T-cell (primary cell): Measurements from ENCODE around the gene GABBR2. TPM values are rescaled to one million over a fixed set of nuclear protein-coding genes. Genes with fewer than 3 reads are reported as not detected.

Experiments
- ATAC-seq, 4 experiments: fragments of 200-7000 bp in 3 of 4; fragments of 150-1000 bp in 1 of 4; cut with Tn5 transposase; replicated peaks in 1 of 4; 1 replicate in 3 of 4; 2 replicates in 1 of 4; pipeline ENCODE4 v1.10.0; 2021; ENCODE audit warnings: moderate library complexity in 3 of 4, mild to moderate bottlenecking in 2 of 4, moderate number of reproducible peaks in 1 of 4
- CTCF ChIA-PET, 2 donors: fragments of 300-600 bp; sonication (Branson Sonifier 250); formaldehyde crosslinking; loops; one replicate each; lab custom pipeline; 2022; ENCODE audit warnings: antibody characterized with exemption in 2 of 2; lab: Charles Lee
- POLR2A ChIA-PET, 2 donors: fragments of 300-600 bp; sonication (Branson Sonifier 250); formaldehyde crosslinking; loops; one replicate each; lab custom pipeline; 2022; ENCODE audit warnings: antibody characterized with exemption in 2 of 2; lab: Charles Lee
- DNase-seq, 35 experiments: peaks; one replicate each; pipeline versions ENCODE4 v3.0.0 to v3.0.0-alpha.2; 2013 to 2023
- H3K27ac ChIP-seq: one replicate; pipeline ENCODE4 v1.5.1; 2013; ENCODE audit warnings: low read length
- H3K27me3 ChIP-seq, 2 experiments: replicated peaks in 1 of 2; 1 replicate in 1 of 2; 2 replicates in 1 of 2; pipeline versions ENCODE4 v1.6.1 to v1.7.0; 2013; ENCODE audit warnings: low read length in 1 of 2, mixed read lengths in 1 of 2; ENCODE audit not compliant: control insufficient read depth in 2 of 2, insufficient read depth in 2 of 2; ENCODE audit errors: extremely low read depth in 1 of 2
- H3K36me3 ChIP-seq, 2 donors: 1 replicate in 1 of 2; 2 replicates in 1 of 2; pipeline versions ENCODE4 v1.6.1 to v1.7.0; 2013; ENCODE audit warnings: low read length in 1 of 2; ENCODE audit not compliant: control insufficient read depth in 2 of 2, insufficient read depth in 1 of 2; ENCODE audit errors: extremely low read depth in 1 of 2
- H3K4me1 ChIP-seq, 2 experiments: 1 replicate in 1 of 2; 2 replicates in 1 of 2; pipeline versions ENCODE4 v1.6.1 to v1.7.0; 2013; ENCODE audit warnings: low read length in 2 of 2, mixed read lengths in 1 of 2; ENCODE audit not compliant: insufficient read depth in 2 of 2, control insufficient read depth in 1 of 2; ENCODE audit errors: extremely low read depth in 1 of 2
- H3K4me3 ChIP-seq, 2 donors: 1 replicate in 1 of 2; 2 replicates in 1 of 2; pipeline versions ENCODE4 v1.5.1 to v1.7.0; 2013; ENCODE audit warnings: mild to moderate bottlenecking in 2 of 2, low read length in 1 of 2, moderate library complexity in 1 of 2; ENCODE audit not compliant: control insufficient read depth in 1 of 2; ENCODE audit errors: extremely low read depth in 1 of 2
- H3K9me3 ChIP-seq: 2 replicates; pipeline ENCODE4 v1.7.0; 2013
- H3K27ac Mint-ChIP-seq, 2 donors: one replicate each; pipeline ENCODE4 v1.8.0; 2020 to 2021; ENCODE audit warnings: mild to moderate bottlenecking in 2 of 2, mixed read lengths in 2 of 2
- H3K27me3 Mint-ChIP-seq, 2 donors: one replicate each; pipeline ENCODE4 v1.8.0; 2021 to 2022; ENCODE audit warnings: mixed read lengths in 2 of 2
- H3K36me3 Mint-ChIP-seq: one replicate; pipeline ENCODE4 v1.8.0; 2021; ENCODE audit warnings: mixed read lengths
- H3K4me1 Mint-ChIP-seq, 3 donors: one replicate each; pipeline ENCODE4 v1.8.0; 2020 to 2022; ENCODE audit warnings: mixed read lengths in 3 of 3, mild to moderate bottlenecking in 1 of 3
- H3K4me3 Mint-ChIP-seq, 3 donors: one replicate each; pipeline ENCODE4 v1.8.0; 2020 to 2022; ENCODE audit warnings: mild to moderate bottlenecking in 3 of 3, mixed read lengths in 3 of 3, moderate library complexity in 3 of 3
- H3K9me3 Mint-ChIP-seq, 3 donors: one replicate each; pipeline ENCODE4 v1.8.0; 2020 to 2022; ENCODE audit warnings: mixed read lengths in 3 of 3
- WGBS: methylation state at CpG from one replicate; pipeline ENCODE4 v1.1.5; 2013; ENCODE audit warnings: missing lambda C conversion rate; ENCODE audit not compliant: insufficient coverage; 5-methylcytosine and 5-hydroxymethylcytosine counted together
- total RNA-seq, 35 experiments: library from RNA in 6 of 35; stranded (reverse) in 6 of 35; fragments of 120-200 nt in 1 of 35; gene quantifications; one replicate each; pipeline versions ENCODE4 v1.2.1 to v1.2.4 and lab custom pipeline; 2013 to 2026

GABBR2 gene
- total RNA-seq, 5 donors from 2014 or later (not counting 1 experiment from before 2014, with no cell fraction given) = 0.03 TPM; not detected in 4

GRCh38 chr9:98607787-98608186, 100.9 kb downstream of the GABBR2 start:
- Mint-ChIP-seq H3K27me3 (peaks cover 4 to 12% of the 10 kb centered on the region in 2 donors), H3K9me3 (no peaks in the 10 kb centered on the region), H3K36me3 (no peaks in the 10 kb centered on the region), H3K27ac (no peak overlapping the region), H3K4me1 (no peaks in the 10 kb centered on the region), H3K4me3 (no peak overlapping the region)
- ChIA-PET POLR2A (no interaction called here), CTCF (no interaction called here)
- 100% methylated on average over 2 of the region's 7 CpGs for WGBS
- H3K36me3 ChIP-seq = no peaks in the 10 kb centered on the region
- H3K4me3 ChIP-seq = no peak overlapping the region
- peaks cover 0 to 17% of the 10 kb centered on the region in 2 experiments for H3K27me3 ChIP-seq
- no peak overlapping the region for H3K27ac ChIP-seq
- no peak for ATAC-seq
- no peak for DNase-seq
- no peaks in the 10 kb centered on the region for H3K4me1 ChIP-seq
- no peaks in the 10 kb centered on the region for H3K9me3 ChIP-seq

- ATAC-seq = no peak
- Mint-ChIP-seq H3K4me3 (no peak overlapping the region), H3K27ac (no peak overlapping the region), H3K4me1 (no peaks in the 10 kb centered on the region), H3K36me3 (no peaks in the 10 kb centered on the region), H3K9me3 (no peaks in the 10 kb centered on the region), H3K27me3 (peaks cover 4 to 12% of the 10 kb centered on the region in 2 donors)
- ChIA-PET POLR2A (no interaction called here), CTCF (no interaction called here)
- H3K4me3 ChIP-seq = no peak overlapping the region
- no peaks in the 10 kb centered on the region for H3K36me3 ChIP-seq
- 92% methylated on average over 6 of the region's 8 CpGs for WGBS
- H3K27me3 ChIP-seq = peaks cover 0 to 17% of the 10 kb centered on the region in 2 experiments
- H3K27ac ChIP-seq = no peak overlapping the region
- H3K9me3 ChIP-seq = no peaks in the 10 kb centered on the region
- no peak for DNase-seq
- no peaks in the 10 kb centered on the region for H3K4me1 ChIP-seq
Measured at GRCh38 chr9:98607152-98607551, 101.6 kb downstream of the GABBR2 start.

- no peak overlapping the region for H3K4me3 Mint-ChIP-seq
- POLR2A ChIA-PET = no interaction called here
- ATAC-seq (no peak), DNase-seq (no peak)
- Histone ChIP-seq H3K27me3 (peaks cover 0 to 14% of the 10 kb centered on the region in 2 experiments), H3K4me1 (no peaks in the 10 kb centered on the region), H3K4me3 (no peak overlapping the region), H3K36me3 (no peaks in the 10 kb centered on the region), H3K9me3 (no peaks in the 10 kb centered on the region), H3K27ac (no peak overlapping the region)
- CTCF ChIA-PET = no interaction called here
- H3K9me3 Mint-ChIP-seq = no peaks in the 10 kb centered on the region
- no peak overlapping the region for H3K27ac Mint-ChIP-seq
- H3K27me3 Mint-ChIP-seq = peaks cover 5 to 12% of the 10 kb centered on the region in 2 donors
- H3K4me1 Mint-ChIP-seq = no peaks in the 10 kb centered on the region
- 73% methylated on average over 3 of the region's 12 CpGs for WGBS
- H3K36me3 Mint-ChIP-seq = no peaks in the 10 kb centered on the region
Measured at GRCh38 chr9:98606730-98607129, 102.0 kb downstream of the GABBR2 start.

GRCh38 chr9:98605116-98605515, 103.6 kb downstream of the GABBR2 start:
- Mint-ChIP-seq H3K4me1 (no peaks in the 10 kb centered on the region), H3K9me3 (no peaks in the 10 kb centered on the region), H3K27ac (no peak overlapping the region), H3K4me3 (no peak overlapping the region), H3K36me3 (no peaks in the 10 kb centered on the region), H3K27me3 (peaks cover 4 to 5% of the 10 kb centered on the region in 2 donors)
- H3K27ac ChIP-seq = no peak overlapping the region
- ChIA-PET POLR2A (no interaction called here), CTCF (no interaction called here)
- no peaks in the 10 kb centered on the region for H3K9me3 ChIP-seq
- no peak for ATAC-seq
- H3K4me3 ChIP-seq = no peak overlapping the region
- DNase-seq = no peak
- no peaks in the 10 kb centered on the region for H3K4me1 ChIP-seq
- 48% methylated on average over 8 of the region's 8 CpGs for WGBS
- H3K36me3 ChIP-seq = no peaks in the 10 kb centered on the region
- peaks cover 0 to 14% of the 10 kb centered on the region in 2 experiments for H3K27me3 ChIP-seq

GRCh38 chr9:98603821-98604383, 104.8 kb downstream of the GABBR2 start:
- Histone ChIP-seq H3K36me3 (no peaks in the 10 kb centered on the region), H3K4me1 (no peaks in the 10 kb centered on the region), H3K27me3 (peaks cover 0 to 10% of the 10 kb centered on the region in 2 experiments), H3K27ac (no peak overlapping the region), H3K4me3 (no peak overlapping the region), H3K9me3 (no peaks in the 10 kb centered on the region)
- peaks cover 0 to 4% of the 10 kb centered on the region in 2 donors for H3K27me3 Mint-ChIP-seq
- no peaks in the 10 kb centered on the region for H3K9me3 Mint-ChIP-seq
- DNase-seq (no peak), ATAC-seq (no peak)
- POLR2A ChIA-PET = no interaction called here
- no peak overlapping the region for H3K4me3 Mint-ChIP-seq
- 94% methylated on average over 8 of the region's 13 CpGs for WGBS
- H3K27ac Mint-ChIP-seq = no peak overlapping the region
- H3K36me3 Mint-ChIP-seq = no peaks in the 10 kb centered on the region
- CTCF ChIA-PET = no interaction called here
- no peaks in the 10 kb centered on the region for H3K4me1 Mint-ChIP-seq

- Histone ChIP-seq H3K27ac (no peak overlapping the region), H3K36me3 (no peaks in the 10 kb centered on the region), H3K9me3 (no peaks in the 10 kb centered on the region), H3K4me3 (no peak overlapping the region), H3K27me3 (peaks cover 0 to 10% of the 10 kb centered on the region in 2 experiments), H3K4me1 (no peaks in the 10 kb centered on the region)
- Mint-ChIP-seq H3K27ac (no peak overlapping the region), H3K4me1 (no peaks in the 10 kb centered on the region), H3K9me3 (no peaks in the 10 kb centered on the region), H3K36me3 (no peaks in the 10 kb centered on the region), H3K27me3 (peaks cover 0 to 4% of the 10 kb centered on the region in 2 donors), H3K4me3 (no peak overlapping the region)
- POLR2A ChIA-PET = no interaction called here
- CTCF ChIA-PET = no interaction called here
- no peak for DNase-seq
- ATAC-seq = no peak
- 71% methylated on average over 1 of the region's 5 CpGs for WGBS
Measured at GRCh38 chr9:98602839-98603500, 105.8 kb downstream of the GABBR2 start.
